H1 (cell line): Measurements from ENCODE around the gene TPM2.
A peak's percentile ranks its signal among the peaks of the same experiment; 100 is the strongest.

Experiments
- BCL11A ChIP-seq, 2 experiments: IDR thresholded peaks; one replicate each; pipeline ENCODE4 v1.6.1; 2011; ENCODE audit warnings: low read depth in 2 of 2, low read length in 2 of 2, mild to moderate bottlenecking in 2 of 2
- CTCF ChIP-seq, 3 experiments: IDR thresholded peaks; 1 replicate in 2 of 3; 2 replicates in 1 of 3; pipeline versions ENCODE4 v1.5.1 to v1.6.1; 2011; ENCODE audit warnings: low read length in 3 of 3, mild to moderate bottlenecking in 3 of 3, inconsistent platforms in 2 of 3, low read depth in 1 of 3, moderate library complexity in 1 of 3; ENCODE audit not compliant: insufficient read depth in 1 of 3; ENCODE audit errors: control extremely low read depth in 1 of 3
- POLR2A ChIP-seq, 2 experiments: IDR thresholded peaks; 1 replicate in 1 of 2; 2 replicates in 1 of 2; pipeline ENCODE4 v1.6.1; 2011; ENCODE audit warnings: low read depth in 2 of 2, low read length in 2 of 2, mild to moderate bottlenecking in 2 of 2; ENCODE audit errors: control extremely low read depth in 1 of 2
- RAD21 ChIP-seq, 2 experiments: IDR thresholded peaks in 1 of 2; conservative IDR thresholded peaks in 1 of 2; 2 replicates each; pipeline ENCODE4 v1.6.1; 2011; ENCODE audit warnings: low read depth in 2 of 2, low read length in 2 of 2, improper control_type of control experiment in 1 of 2, inconsistent platforms in 1 of 2, mild to moderate bottlenecking in 1 of 2, moderate library complexity in 1 of 2
- SRF ChIP-seq: IDR thresholded peaks from 2 replicates; pipeline ENCODE4 v1.6.1; 2011; ENCODE audit warnings: mild to moderate bottlenecking, low read depth, low read length, moderate library complexity

GRCh38 chr9:35684921-35685320 is 4.8 kb downstream of the TPM2 start:
- TF ChIP-seq CTCF (IDR thresholded peaks at IDR 0.05; ENCODE audit: control extremely low read depth in 1 of 3, insufficient read depth in 1 of 3, low read depth in 1 of 3, low read length in 3 of 3), result no peak
- TF ChIP-seq RAD21 (IDR thresholded peaks at IDR 0.05 in 1 of 2, conservative IDR thresholded peaks at IDR 0.05 in 1 of 2; ENCODE audit: low read depth in 2 of 2, low read length in 2 of 2), result no peak
- TF ChIP-seq BCL11A (IDR thresholded peaks at IDR 0.05; ENCODE audit: low read depth in 2 of 2, low read length in 2 of 2), result no peak
- TF ChIP-seq POLR2A (IDR thresholded peaks at IDR 0.05; ENCODE audit: control extremely low read depth in 1 of 2, low read depth in 2 of 2, low read length in 2 of 2), result 0 out of 3 replicates have a peak, but pooled peaks of 1 of the 2 experiments have one; percentile 20
- no peak for TF ChIP-seq SRF
